Head of caudate nucleus (tissue), 42 donors: ENCODE results near the gene PTPRF.
"Not testable (repeated sequence)": the region's sequence is repeated elsewhere in the genome, so short reads cannot be mapped to it uniquely, and the experiment has no call there.

Experiments used
- DNase-seq, 42 donors: peaks; one replicate each; pipeline versions ENCODE4 v3.0.0 to v3.0.0-alpha.2; 2020 to 2021; ENCODE audit warnings: mixed read lengths in 7 of 42
- intact Hi-C: fragments of 100-400 bp; cut with DNase I; formaldehyde crosslinking; loops from one replicate; pipeline ENCODE4 v1.15.0; 2022

Gene PTPRF

DNA sequence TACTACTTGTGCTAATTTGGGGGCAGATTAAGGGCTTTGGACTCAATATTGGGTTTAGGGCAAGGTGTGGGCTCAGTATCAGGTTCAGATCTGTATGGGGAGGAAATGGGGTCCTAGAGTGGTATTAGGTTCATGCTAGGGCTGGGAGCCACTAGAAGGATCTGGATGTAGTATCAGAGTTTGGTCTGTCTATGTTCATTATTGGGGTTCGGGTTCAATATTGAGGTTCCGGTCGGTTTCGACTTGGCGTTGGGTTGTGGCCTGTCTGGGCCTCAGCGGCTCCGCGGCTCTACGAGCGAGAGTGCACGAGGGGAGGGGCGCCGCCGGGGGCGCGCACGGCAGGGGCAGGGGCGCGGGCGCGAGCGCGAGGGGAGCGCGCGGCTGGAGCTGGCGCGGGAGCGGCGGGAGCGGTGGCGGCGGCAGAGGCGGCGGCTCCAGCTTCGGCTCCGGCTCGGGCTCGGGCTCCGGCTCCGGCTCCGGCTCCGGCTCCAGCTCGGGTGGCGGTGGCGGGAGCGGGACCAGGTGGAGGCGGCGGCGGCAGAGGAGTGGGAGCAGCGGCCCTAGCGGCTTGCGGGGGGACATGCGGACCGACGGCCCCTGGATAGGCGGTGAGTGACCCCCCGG lies at the start of gene PTPRF:
PTPRF (plus strand) TSS at position 401 of the 624 bp plus-strand sequence. CDS start 14,193 bp downstream, outside the sequence.
- intact Hi-C loops: loop anchor here (2.0 kb wide), 1 partner anchor 118 kb away; no protein-coding TSS in a partner anchor
- peak; percentile 28 to 89 (median 80) for DNase-seq

DNA sequence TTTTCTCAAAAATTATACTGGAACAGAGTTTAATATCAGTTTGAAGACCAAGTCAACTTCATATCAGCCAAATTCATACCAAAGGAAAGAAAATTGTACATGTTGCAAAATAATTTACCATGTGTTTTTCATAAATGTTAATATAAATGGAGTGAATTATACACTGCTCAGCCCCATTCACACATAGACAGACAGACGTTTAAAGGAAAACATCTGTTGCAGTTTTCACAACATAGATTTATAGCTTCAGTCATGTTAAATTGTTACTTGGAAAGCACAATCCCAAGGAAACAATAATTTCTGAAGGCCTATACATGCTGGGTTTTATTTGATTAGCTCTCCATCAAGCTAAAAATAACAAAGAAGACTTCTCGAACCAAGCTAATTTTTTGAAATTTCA lies 49.2 kb upstream of the PTPRF start:
- intact Hi-C loops: no loop called here

DNA sequence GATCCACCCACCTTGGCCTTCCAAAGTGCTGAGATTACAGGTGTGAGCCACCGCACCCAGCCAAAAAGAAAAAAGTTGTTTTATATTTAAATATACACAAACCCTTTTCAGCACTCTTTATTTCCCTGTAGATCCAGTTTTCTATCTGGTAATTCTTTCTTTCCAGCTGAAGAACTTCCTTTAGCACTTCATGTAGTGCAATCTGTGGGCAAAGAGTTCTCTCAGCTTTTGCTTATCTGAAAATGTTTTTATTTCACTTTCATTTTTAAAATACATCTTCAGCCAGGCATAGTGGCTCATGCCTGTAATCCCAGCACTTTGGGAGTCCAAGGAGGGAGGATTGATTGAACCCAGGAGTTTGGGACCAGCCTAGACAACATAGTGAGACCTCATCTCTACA lies 48.5 kb upstream of the PTPRF start:
- no peak for DNase-seq
- intact Hi-C loops: no loop called here

More for the DNA sequence above, 49.2 kb upstream of the PTPRF start:
- DNase-seq: no peak

DNA sequence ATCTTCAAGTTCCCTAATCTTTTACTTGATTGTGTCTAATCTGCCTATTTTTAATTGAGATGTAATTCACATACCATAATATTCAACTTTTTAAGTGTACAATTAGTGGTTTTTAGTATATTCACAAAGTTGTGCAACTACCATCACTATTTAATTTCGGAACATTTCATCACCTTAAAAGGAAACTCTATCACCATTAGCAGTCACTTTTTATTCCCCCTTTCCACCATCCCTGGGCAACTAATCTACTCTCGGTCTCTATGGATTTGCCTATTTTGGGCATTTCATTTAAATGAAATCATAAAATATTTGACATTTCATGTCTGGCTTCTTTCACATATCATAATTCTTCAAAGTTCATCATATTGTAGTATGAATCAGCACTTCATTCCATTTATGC lies 46.3 kb upstream of the PTPRF start:
- no peak for DNase-seq
- intact Hi-C loops: no loop called here

DNA sequence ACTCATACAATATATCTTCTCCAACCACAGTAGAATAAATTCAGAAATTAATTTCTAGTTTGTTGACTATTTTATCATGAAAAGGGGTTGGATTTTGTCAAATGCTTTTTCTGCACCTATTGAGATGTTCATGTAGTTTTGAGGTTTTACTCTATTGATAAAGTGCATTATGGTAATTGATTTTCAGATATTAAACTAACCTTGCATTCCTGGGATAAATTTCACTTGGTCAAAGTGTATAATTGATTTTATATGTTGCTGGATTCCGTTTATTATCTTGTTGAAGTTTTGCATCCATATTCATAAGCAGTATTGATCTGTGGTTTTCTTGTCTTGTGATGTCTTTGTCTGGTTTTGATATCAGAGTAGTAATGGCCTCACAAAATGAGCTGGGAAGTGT lies 42.5 kb upstream of the PTPRF start:
- intact Hi-C loops: no loop called here
- DNase-seq: no peak

DNA sequence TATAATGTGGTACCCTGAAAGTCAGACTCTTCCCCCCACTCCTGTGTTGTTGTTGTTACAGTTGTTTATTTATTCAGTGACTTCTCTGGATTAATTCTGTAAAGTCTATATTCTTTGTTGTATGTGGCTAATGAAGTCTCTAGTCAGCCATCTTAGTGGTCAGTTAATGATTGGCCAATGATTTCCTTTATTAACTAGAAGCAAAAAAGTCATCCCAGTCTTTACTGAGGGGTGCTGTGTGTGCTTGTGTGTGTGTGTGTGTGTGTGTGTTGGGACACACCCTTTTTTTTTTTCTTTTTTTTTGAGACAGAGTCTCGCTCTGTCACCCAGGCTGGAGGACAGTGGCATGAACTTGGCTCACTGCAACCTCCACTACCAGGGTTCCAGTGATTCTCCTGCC lies 39.6 kb upstream of the PTPRF start:
- intact Hi-C loops: no loop called here
- DNase-seq: no peak

DNA sequence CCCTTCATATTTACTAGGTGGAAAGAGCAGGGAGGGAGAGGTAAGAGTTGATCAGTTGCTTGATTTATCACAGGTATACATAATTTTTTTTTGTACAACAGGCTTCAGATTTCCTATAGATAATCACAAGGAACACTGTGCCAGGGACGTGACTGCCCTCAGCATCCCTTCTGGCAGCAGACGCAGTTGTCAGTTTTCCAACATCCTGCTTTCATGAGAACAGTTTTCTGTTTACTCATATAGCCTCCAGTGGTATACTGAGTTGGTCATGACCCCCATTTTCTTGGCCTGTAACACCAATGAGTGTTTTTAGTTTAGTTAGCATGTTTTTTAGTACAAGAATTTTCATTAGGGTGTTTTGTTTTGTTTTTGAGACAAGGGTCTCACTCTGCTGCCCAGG lies 37.9 kb upstream of the PTPRF start:
- no peak for DNase-seq

DNA sequence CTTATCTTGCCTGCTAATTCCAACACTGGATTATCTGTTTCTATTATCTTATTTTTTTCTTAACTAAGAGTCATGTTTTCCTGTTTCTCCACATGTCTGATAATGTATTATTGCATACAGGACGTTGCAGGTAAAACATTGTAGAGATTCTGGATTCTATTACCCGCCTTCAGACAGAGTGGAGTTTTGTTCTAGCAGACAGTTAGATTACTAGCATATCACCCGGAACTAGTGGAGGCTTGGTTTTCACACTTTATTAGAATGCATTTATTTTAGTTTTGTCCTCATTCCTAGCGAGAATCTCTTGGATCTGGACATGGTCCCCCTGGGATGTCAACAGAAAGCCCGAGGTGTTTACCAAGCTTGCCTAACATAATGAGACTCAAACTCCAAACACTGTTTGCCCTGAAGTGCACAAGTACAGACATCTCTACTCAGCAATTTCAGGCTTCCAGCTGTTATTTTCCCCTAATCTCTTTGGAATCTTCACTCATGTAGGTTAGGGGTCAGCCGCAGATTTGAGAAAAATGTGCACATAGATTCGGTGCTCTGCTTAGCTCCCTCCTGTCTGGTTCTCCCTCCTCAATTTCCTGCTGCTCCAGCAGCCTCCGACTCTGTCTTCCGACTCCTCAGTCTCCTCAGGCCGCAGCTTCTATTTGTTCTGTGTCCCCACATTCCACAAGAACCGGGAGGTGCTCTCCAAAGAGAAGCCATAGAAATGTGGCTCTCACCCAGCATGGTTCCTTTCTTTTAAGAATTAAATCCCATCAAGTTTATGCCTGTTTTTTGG lies 36.8 kb upstream of the PTPRF start:
- intact Hi-C loops: no loop called here

More for the DNA sequence above, 37.9 kb upstream of the PTPRF start:
- intact Hi-C loops: no loop called here

DNA sequence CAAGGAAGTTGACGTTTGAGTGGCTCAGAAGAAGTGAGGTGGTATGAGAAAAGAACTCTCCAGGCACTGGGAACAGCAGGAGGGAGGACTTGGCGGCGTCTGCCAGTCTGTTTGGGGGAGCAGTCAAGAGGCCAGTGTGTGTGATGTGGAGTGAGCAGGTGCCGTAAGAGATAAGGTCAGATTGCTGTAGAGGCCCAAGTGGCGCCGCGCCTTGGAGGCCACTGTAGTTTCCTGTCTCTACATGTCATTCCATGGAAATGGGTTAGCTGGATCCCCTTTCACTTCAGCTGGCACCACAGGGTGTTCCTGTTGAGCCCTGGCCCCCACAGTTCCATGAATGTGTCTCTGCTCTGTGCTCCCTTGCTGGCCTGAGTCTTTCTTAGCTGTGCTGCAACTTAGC lies 35.5 kb upstream of the PTPRF start:
- intact Hi-C loops: no loop called here
- DNase-seq: no peak

More for the DNA sequence above, 36.8 kb upstream of the PTPRF start:
- no peak for DNase-seq

DNA sequence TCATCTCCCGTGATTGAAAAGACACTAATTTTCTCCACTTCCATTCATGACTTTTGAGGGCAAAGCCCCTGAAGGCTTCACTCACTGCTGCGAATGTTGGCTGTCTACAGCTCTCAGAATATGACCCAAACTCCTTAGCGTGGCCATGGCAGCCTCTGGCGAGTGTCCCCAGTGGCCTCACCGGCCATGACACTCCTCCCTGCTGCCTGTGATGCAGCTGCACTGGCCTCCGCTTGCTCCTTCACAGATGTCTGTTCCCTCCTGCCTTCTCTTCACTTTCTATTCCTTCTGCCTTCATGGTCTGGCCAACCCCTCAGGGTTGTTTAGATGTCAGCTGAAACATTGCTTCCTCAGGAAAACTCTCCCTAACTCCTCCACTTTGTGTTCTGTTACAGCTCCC lies 30.8 kb upstream of the PTPRF start:
- intact Hi-C loops: no loop called here
- no peak for DNase-seq

DNA sequence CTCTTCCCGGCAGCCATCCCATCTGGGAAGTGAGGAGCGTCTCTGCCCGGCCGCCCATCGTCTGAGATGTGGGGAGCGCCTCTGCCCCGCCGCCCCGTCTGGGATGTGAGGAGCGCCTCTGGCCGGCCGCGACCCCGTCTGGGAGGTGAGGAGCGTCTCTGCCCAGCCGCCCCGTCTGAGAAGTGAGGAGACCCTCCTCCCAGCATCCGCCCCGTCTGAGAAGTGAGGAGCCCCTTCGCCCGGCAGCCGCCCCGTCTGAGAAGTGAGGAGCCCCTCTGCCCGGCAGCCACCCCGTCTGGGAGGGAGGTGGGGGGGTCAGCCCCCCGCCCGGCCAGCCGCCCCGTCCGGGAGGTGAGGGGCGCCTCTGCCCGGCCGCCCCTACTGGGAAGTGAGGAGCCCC lies 28.9 kb upstream of the PTPRF start:
- DNase-seq, intact Hi-C loops: not testable (repeated sequence)

DNA sequence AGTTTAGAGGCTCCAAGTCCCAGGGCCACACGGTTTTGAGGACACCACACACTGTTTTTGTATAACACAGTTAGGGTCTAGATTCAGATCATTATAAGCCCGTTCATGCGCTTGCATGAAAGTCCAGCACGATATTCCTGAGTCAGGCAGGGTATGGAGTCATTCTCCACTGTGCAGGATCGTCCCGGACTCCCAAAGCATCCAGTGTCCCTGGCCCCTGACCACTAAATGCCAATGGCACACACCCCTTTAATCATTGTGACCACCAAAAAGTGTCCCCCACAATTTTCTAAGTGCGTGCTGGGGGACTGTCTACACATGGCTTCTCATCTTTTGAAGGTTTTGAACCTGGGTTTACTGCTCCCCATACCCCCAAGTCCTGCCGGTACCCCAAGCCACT lies 27.1 kb upstream of the PTPRF start:
- intact Hi-C loops: no loop called here
- DNase-seq: no peak

DNA sequence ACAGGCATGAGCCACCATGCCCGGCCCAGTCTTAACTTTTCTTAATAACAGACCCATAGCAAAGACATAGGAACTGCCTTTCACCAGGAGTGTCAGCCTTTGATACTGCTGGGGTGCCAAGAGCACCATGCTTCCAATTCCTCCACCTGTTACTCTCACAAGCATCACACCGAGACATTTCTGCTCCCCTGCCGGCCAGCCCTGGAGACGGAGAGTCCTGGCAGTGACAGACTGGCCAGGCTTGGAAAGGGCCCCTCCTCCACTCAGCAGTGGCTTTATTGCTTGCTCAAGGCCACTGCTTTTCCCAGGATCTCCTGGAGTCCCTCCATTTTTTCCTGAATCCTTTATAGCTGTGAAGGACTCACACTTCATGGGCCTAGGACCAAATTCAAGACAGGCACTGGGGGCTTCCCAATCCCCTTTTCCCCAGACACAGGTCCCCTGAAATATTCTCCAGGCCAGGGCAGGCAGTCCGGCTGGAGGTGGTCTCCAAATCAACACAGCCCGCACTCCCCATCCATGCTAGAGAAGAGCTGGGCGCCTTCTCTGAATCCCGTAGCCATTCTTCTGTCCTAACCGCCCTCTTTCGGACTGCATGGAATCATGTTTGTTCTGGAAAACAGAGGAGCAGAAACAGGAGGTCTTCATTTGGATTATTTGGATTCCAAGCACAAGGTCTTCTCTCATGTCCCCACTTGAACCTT lies 25.5 kb upstream of the PTPRF start:
- intact Hi-C loops: no loop called here

DNA sequence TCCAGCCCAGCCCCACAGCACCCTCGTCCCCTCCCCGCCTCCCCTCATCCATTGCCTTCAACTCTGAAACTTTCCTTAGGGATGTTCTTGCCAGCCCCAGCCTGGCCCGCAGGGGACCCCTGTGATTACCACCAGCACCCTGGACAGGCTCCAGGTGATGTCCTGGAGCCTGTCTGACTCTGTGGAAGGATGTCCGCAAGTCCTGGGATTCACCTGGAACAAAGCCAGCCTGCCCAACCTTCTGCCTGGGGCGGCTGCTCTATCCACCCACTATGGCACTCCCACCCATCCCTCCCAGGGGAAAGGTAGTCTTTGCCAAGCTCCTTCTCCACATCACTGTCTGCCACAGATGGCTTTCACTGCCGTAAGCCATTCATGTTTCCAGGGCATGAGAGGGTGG lies 24.4 kb upstream of the PTPRF start:
- intact Hi-C loops: no loop called here
- no peak for DNase-seq

More for the DNA sequence above, 25.5 kb upstream of the PTPRF start:
- DNase-seq: no peak

DNA sequence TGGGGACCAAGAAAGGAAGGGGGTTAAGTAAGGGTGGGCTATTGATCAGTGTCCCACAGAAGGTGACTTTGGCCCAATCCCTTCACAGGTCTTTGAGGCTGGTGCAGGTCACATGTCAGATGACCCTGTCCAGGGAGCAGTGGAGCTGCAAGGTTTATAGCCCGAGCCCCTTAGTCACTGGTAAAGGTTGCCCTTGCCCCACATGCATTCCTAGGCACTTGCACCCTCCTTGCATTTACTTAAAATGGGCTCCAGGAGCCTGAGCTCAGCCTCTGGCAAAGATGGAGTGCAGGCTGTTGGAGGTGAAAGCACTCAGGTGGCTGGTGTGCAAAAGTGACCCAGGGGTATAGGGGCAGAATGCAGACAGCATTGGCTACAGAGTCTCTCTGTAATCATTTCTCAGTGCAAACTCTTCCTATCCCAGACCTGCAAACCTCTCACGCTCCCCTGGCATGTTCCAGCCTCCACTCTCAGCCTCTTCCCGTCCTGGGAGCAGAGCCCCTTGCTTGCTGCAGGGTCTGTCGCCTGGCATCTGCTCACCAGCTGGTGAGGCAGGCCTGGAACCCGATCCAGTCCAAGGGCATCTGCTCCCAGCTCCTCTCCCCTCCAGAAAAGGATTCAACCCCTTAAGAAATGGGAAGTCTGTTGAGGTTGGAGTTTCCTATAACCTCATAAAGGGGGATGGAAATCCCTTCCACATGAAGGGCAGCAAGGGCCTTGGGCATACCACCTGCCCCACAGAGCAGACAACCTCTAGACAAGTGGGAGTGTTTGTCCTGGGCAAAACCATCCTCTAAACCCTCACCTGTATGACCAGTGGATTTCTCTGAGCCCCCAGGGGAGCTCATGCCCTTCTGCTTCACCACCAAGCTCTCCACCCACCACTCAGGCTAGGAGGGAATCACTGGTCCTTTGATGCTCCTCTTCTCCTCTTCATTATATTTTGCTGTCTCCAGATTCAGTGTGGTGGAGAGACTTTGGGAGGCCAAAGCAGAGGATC lies 23.1 kb upstream of the PTPRF start:
- DNase-seq: peak in 1 of 42 donors; percentile 4
- intact Hi-C loops: no loop called here

DNA sequence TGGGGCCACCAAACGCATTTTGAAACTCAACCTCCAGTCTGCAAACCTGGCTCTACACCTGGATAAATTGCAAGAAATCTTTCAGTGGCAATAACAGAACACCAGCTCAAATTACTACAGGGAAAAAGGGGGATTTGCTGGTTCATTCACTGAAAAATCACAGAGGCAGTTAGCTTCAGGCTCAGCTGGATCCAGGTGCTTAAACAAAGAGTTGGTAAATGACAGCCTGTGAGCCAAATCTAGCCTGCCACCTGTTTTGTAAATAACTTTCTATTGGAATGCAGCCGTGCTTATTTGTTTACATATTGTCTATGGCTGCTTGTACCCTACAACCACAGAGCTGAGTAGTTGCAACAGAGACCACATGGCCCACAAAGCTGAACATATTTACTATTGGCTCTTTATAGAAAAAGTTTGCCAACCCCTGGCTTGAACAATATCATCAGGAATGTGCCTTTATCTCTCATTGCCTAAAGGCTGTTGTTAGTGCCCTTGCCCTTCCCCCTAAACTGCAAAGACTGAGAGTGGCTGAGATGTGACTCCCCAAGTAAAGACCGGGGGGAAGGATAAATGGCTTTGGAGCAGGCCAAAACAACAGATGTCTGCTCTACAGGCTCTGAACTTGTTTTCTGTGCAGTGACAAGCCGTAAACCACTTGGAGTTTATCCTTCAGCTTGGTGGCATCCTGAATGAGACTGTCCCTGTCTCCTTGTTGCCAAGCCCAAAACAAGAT lies 21.5 kb upstream of the PTPRF start:
- peak in 1 of 42 donors; percentile 5 for DNase-seq

DNA sequence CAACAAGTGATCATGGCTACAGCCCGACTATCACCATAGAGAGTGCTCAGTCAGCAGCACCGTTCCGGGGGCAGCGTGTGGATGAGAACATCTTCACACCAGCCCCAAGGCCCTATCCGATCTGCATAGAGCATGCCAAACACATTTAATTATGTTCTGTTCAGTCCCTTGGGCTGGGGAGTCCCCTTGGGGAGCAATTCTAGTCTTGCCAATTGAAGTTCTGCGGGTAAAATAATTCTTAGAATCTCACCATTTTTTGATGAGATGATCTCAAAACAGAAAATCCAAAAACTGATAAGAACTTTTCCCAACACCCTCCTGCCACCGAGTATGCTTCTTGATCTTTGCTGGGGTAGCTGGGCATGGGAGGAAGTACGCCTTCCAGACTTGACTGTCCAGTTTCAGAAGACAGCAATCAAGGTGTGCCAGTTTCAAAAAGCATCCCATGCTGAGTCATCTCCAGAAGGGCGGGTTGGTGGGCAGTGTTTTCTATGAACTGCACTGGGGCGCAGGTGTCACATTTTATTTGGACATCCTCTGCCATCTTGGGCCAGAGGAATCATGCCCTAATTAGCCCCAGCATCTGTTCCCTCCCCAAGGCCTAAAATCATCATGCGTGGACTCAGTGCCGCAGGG lies 20.8 kb upstream of the PTPRF start:
- DNase-seq: peak in 1 of 42 donors; percentile 26
- intact Hi-C loops: no loop called here

More for the DNA sequence above, 21.5 kb upstream of the PTPRF start:
- intact Hi-C loops: no loop called here

DNA sequence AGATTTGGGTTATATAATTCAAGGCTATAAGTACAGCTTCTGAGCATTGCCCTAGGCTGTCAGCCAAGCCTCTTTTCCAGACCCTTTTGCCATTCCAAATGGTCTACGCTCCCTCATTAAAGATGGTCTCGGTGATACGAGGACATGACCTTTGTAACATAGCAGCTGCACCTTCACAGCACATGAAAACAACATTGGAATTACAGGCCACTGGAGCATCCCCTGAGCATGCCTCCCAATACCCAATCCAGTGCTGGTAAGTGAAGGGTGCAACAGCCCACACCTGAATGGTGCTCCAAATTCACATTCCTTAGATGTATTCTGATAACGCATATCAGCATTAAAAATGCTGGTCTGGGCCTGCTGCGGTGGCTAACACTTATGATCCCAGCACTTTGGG lies 20.1 kb upstream of the PTPRF start:
- DNase-seq: peak in 1 of 42 donors; percentile 14
- intact Hi-C loops: no loop called here
